ENCODE measurements around the gene HLA-DRB1.
"Not testable (repeated sequence)": the region's sequence is repeated elsewhere in the genome, so short reads cannot be mapped to it uniquely, and the experiment has no call there.

The HLA-DRB1 gene

DNA sequence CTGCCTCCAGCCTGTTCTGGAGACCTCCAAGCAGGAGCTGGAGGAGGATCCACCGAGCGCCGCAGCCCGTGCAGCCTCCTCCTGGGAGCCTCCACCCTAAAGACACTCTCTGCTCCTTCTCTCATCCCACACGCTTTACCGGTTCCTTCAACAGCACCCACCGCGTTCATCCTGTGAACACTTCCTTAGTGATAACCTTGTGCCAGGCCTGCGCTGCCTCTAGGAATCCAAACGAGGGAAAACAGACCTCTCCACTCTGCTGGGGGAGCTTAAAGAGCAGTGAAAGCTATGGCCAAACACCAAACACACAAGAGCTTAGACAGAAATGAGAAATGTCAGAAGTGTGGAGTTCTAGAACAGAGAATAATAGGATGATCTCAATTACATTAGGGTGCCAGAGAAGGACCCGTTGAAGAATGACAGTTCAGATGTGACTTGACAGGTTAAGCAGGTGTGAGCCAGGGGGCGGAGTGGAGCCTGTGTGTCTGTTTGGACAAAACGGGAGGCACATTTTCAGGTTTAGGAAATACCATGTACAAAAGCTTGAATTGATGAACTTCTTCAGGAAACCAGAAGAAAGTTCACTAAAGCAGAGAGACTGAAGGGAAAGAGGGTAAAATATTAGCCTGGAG is 31.1 kb downstream of the HLA-DRB1 start:
- DNase-seq (ENCODE audit: low spot score): no peak

DNA sequence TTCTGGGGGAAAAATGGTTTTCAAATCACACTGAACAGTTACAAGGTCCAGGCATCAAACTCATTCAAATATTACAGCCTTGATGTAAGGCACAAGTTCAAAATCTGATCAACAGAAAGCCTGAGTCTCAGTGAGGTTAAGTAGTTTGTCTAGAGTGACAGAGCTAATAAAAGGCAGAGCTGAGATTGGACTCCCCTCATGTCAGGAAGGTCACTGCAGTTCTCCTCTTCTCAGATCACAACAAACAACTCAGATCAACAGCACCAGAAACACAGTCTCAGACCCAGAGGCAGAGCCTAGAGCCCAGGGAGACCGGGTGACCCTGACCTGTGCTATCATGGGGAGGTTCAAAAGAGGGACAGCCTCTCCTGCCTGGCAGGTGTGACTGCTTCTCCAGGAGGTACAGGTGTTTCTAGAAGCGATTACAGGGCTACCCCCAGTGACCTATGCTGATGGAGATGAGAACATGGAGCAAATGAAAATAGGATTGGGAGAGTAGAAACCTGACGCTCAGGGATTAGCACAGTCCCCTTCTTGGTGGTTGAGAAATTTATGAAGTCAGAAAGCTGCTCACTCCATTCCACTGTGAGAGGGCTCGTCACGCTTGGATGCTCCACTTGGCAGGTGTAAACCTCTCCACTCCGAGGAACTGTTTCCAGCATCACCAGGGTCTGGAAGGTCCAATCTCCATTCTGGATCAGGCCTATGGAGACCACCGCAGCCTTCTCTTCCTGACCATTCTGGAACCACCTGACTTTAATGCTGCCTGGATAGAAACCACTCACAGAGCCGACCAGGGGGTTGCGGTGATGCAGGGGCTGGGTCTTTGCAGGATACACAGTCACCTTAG is 35.3 kb downstream of the HLA-DRB1 start:
- no peak for DNase-seq (ENCODE audit: low spot score)

DNA sequence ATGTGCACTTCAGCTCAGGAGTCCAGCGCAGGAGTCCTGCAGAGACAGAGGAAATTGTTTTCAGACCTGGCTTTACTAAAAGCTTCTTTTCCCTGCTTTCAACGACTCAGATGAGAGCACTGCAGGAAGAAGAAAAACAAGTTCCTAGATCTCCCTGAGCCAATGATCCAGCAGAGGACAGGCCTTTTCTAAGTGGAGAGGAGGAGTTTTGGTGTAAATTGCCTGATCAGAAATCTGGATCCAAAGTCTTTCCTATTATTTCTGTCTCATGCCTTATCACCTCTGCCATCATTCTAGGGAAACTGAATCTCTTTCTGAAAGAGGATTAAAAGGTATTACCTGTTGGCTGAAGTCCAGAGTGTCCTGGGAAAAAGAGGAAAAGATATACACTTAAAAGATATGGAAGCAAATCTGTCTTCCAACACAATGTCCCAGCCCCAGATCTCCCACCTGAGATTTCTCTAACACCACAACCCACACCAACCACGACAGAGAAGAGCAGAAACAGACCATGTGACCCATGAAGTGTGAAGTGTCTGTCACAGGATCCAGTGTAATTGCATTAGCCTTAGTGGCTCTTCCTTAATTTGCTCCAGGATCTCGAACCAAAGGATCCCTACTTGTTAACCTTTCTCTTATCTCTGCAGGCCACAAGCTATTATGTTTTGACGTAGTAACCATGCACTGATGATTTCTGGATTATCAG is 36.5 kb downstream of the HLA-DRB1 start:
- DNase-seq (ENCODE audit: low spot score): no peak

DNA sequence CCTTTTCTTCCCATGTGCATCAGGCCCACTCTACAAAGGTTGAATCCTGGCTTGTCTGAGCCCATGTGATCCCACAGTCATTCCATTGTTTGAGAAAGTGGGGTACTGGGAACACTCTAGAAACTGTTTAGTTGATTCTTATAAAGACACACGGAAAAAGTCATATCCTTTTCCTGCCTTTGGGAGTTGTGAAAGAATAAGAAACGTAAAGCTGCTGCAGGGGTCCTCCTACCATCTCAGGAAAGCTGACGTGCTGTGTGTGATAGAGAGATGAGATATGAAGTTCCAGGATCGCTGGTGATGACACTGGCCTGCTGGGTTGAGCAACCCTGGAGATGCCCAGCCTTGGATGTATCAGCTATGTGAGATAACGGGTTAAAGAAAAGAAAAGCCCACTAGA is 38.2 kb downstream of the HLA-DRB1 start:
- no peak for DNase-seq (ENCODE audit: low spot score)

DNA sequence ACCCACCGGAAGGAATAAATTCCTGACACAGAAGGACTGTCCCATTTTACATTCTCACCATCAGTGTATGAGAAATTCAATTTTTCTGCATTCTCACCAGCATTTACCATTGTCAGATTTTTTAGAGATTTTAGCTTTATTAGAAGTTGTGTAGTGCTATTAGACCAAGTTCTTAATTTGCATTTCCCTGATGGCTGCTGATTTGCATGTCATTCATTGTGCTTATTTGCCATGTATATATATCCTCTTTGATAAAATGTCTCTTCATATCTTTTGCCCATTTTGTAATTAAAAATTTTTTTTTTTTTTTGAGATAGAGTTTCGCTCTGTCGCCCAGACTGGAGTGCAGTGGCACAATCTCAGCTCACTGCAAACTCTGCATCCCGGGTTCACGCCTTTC is 49.8 kb downstream of the HLA-DRB1 start:
- DNase-seq (ENCODE audit: low spot score): no peak

DNA sequence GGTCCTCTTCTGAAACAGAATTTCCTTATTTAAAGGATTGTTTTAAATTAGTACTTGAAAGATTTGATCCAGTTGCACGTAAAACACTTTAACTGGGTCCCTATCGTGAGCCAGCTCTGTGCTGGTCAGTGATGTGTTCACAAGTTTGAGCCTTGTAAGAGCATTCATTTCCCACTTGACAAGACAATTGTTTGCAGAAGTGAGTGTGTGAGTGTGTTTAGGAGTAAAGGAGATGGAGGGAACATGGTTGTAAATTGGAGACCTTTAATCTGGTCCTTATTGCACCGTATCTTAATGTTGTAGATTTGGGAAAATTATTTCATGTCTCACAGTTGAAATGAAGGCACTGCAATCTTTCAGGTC is 59.2 kb downstream of the HLA-DRB1 start:
- DNase-seq (ENCODE audit: low spot score): not testable (repeated sequence)

DNA sequence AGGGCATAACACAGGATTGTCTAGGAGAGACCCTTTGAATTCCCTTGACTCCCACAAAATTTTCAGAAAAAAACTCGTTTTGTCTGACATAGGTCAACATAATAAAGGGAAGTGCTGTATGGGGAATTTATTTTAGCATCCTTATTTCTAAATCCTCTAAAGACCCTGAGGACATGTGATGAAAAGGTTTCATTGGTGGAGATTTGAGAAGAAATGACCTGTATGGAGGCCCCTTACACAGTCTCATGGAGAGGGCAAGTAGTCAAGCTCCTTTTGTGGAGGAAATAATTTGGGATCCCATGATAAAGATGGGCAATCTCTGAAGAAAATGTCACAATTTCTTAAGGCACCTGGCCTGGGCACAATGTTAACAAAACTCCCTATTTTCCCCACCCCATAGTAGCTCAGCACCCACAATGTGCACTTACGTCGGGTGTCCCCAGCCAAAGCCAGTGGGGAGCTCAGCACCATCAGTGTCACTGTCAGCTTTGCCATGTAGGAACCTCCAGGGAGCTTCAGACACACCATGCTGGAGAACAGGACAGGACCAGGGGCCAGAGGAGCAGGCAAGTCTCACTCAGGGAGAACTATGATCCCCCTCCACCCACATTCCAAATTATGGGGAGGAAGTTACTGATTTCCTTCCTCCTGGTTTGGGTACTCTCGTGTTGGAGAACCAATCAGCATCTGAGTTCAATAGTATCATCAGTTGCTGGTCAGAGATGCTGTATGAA is 59.8 kb downstream of the HLA-DRB1 start, which contains the start of gene HLA-DRB5:
Gene HLA-DRB5, minus strand, starts transcription at position 591 of the 734 bp plus-strand sequence. Its CDS starts 63 bp downstream, at position 528.
- no peak for DNase-seq (ENCODE audit: low spot score)

Data from ecto neural progenitor cell (in vitro differentiated cells).